HFF-Myc (cell line): ENCODE measurements around the gene SEM1.
"Not testable (repeated sequence)": the region's sequence is repeated elsewhere in the genome, so short reads cannot be mapped to it uniquely, and the experiment has no call there.

Experiments
- DNase-seq: peaks from one replicate; pipeline ENCODE4 v3.0.0-alpha.2; 2011; ENCODE audit warnings: low read depth; ENCODE audit errors: extremely low read depth
- H3K4me3 ChIP-seq: replicated peaks from 2 replicates; pipeline ENCODE4 v1.5.1; 2011; ENCODE audit warnings: low read depth, mild to moderate bottlenecking, control low read depth, low read length
- TF ChIP-seq, protein P1 (sequence below): IDR thresholded peaks from 2 replicates; pipeline ENCODE4 v1.5.1; 2012; ENCODE audit warnings: mild to moderate bottlenecking, low read depth, low read length, control low read depth; ENCODE audit errors: missing control alignments

SEM1 gene

DNA sequence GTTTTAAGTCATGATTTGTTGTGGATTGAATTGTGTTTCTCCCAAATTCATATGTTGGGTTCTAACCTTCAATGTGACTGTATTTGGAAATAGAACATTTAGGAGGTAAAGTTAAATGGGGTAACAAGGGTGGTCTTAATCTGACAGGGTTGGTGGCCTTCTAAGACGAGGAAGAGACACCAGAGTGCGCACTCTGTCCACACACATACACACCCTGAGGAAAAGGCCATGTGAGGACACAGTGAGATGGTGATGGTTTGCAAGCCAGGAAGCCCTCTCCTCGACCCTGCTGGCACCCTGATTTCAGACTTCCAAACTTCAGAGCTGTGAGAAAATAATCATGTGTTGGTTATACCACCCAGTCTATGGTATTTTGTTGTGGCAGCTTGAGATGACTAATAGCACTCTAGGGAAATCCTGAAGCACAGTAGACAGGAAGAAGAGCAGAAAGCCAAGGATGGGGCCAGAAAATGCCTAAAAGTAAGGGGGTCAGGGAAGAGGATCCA, 28.0 kb upstream of the SEM1 start:
- H3K4me3 ChIP-seq = no peak overlapping the region
- TF ChIP-seq, protein P1, sequence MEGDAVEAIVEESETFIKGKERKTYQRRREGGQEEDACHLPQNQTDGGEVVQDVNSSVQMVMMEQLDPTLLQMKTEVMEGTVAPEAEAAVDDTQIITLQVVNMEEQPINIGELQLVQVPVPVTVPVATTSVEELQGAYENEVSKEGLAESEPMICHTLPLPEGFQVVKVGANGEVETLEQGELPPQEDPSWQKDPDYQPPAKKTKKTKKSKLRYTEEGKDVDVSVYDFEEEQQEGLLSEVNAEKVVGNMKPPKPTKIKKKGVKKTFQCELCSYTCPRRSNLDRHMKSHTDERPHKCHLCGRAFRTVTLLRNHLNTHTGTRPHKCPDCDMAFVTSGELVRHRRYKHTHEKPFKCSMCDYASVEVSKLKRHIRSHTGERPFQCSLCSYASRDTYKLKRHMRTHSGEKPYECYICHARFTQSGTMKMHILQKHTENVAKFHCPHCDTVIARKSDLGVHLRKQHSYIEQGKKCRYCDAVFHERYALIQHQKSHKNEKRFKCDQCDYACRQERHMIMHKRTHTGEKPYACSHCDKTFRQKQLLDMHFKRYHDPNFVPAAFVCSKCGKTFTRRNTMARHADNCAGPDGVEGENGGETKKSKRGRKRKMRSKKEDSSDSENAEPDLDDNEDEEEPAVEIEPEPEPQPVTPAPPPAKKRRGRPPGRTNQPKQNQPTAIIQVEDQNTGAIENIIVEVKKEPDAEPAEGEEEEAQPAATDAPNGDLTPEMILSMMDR = no peak
- no peak for DNase-seq

DNA sequence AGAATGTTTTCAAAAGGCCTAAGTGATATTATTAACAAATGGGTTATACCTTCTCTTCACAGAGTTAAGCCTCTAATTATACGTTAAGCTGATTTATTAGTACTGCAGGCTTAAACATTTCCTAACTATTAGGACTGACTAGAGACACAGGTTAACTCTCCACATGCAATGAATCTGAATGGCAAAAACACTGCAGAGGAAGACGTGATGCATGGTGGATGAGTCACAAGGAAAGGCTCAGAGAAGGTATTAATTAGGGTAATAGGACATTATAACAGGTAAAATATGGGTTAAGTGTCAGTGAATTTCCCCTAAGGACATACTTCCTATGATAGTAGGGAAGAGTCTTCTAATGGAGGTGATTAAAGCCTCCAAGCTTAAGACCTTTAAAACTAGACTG, 24.7 kb upstream of the SEM1 start:
- DNase-seq = no peak
- H3K4me3 ChIP-seq = no peak overlapping the region
- TF ChIP-seq, protein P1 = no peak

DNA sequence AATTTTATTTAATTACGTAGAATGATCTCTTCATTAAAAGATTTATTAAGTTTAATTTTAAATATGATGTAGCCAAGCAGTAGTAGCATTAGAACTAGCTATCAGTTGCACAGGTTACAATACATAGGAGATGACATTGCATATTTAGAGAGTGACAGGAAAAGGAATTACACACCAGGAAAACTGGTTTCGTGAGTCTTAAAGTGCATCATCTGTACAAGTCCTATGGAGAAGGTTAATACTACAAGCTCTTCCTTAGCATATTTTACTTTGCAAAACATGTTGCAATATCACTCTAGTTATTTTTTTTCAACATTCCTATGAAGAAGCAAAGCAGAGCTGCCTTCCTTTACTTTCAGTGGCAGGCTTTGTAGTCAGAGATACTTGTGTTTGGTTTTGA, 20.2 kb upstream of the SEM1 start:
- TF ChIP-seq, protein P1 = no peak
- DNase-seq = no peak
- H3K4me3 ChIP-seq = no peak overlapping the region

DNA sequence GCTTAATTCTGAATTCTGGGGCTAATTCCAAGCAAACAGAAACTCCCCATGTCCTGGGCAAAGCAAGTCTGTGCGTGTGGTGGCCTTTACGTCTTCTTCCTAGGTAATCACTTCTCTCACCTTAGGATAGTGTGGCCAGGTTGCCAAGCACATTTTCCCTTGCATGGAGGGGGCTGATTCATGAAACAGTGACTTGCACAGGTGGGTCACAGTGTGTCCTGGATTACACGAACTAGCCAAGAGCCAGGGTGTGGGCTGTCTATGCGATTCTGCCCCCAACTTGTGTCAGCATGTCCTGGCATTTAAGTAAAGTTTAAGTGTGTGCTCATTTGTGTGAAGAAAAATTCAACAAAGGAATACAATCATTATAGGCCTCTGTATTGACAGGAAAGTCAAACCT, 18.5 kb upstream of the SEM1 start:
- TF ChIP-seq, protein P1 = no peak

DNA sequence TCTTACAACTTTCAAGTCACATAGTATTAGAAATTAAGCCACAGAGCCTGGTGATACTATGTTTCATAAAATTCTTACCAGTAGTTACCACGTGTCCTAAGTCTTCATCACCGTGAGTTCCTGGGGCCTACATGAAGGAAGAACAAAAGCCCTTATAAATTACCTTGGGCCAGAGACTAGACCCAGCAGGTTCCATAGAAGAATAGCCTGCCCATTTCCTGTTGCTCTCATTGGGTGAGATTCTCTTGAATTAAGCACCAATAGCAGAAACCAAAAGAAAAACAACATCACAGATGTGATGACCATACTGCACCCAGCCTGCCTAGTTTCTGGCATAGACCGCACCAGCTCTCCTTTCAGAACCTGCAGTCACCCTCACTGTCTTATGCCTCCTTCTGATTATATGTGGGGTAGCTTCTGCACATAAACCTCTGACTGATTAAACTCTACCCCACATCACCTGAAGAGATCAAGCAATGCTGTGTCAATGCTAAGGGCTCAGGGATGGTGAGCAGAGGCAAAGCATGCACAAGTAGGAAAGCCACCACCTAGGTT, 18.0 kb upstream of the SEM1 start:
- no peak overlapping the region for H3K4me3 ChIP-seq
- DNase-seq = no peak
- TF ChIP-seq, protein P1 = no peak

More for the DNA sequence above, 18.5 kb upstream of the SEM1 start:
- no peak for DNase-seq
- H3K4me3 ChIP-seq = no peak overlapping the region

DNA sequence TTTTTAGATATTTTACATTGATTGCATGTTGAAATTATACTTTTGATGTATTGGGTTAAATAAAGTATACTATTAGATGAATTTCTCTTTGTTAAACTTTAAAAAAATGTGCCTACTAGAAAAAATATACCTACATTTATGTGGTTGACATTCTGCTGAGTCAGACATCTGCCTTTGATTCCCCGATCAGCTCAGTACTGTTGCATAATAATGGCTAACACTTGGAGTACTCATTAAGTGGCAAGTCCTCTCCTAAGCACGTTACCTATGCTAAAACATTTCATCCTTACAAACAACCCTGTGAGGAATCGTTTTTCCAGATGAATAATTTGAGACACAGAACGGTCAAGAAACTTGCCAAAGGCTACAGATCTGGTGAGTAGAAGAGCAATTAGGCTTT, 14.0 kb upstream of the SEM1 start:
- no peak overlapping the region for H3K4me3 ChIP-seq
- TF ChIP-seq, protein P1 = no peak
- no peak for DNase-seq

DNA sequence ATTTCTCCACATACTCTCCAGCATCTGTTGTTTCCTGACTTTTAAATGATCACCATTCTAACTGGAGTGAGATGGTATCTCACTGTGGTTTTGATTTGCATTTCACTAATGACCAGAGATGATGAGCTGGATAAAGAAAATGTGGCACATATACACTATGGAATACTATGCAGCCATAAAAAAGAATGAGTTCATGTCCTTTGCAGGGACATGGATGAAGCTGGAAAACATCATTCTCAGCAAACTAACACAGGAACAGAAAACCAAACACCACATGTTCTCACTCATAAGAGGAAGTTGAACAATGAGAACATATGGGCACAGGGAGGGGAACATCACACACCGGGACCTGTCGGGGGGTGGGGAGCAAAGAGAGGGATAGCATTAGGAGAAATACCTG, 13.3 kb upstream of the SEM1 start:
- H3K4me3 ChIP-seq, DNase-seq: not testable (repeated sequence)
